Neural progenitor cell (in vitro differentiated cells): ENCODE measurements around the gene AP1S1.

ENCODE experiments used
- CTCF ChIP-seq: fragments of 200-600 bp; sonication (generic); IDR thresholded peaks from 2 replicates; pipeline ENCODE4 v1.5.1; 2017; ENCODE audit warnings: antibody characterized with exemption, mild to moderate bottlenecking
- EZH2 ChIP-seq: fragments of 200-600 bp; sonication (generic); IDR thresholded peaks from 2 replicates; pipeline ENCODE4 v1.6.1; 2017; ENCODE audit warnings: antibody characterized with exemption, mild to moderate bottlenecking, moderate library complexity

GRCh38 chr7:101162551-101163278 lies 8.4 kb downstream of the AP1S1 start:
- TF ChIP-seq CTCF (no peak), EZH2 (no peak)
